ENCODE results near the gene SMURF1.
"Not testable (repeated sequence)": the region's sequence is repeated elsewhere in the genome, so short reads cannot be mapped to it uniquely, and the experiment has no call there.

The SMURF1 gene

DNA sequence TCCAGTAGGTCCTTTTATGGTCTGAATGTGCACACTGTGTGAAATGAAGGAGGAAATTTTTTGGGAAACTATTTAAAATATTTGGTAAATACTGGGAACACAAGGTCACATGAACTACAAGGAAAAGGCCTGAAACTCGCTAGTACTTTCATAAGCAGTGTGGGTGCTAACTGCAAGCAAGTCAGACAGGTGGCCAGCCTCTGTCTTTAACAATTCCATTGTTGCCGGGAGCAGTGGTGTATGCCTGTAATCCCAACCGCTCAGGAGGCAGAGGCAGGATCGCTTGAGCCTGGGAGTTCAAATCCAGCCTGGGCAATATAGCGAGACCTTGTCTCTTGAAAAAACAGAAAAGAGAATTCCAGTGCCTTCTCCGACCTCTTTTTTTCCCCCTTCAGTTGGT, 37.5 kb downstream of the SMURF1 start:
- no peak overlapping the region for H3K4ac ChIP-seq (ENCODE audit: low read length)
- no peak overlapping the region for H3K4me2 ChIP-seq (ENCODE audit: insufficient read depth, low read length, poor library complexity, severe bottlenecking)
- H3K79me1 ChIP-seq (ENCODE audit: low read depth, low read length) = peaks cover 9% of the 10 kb centered on the region
- no peak overlapping the region for H3K23ac ChIP-seq (ENCODE audit: low read depth, low read length, poor library complexity)
- no peak overlapping the region for H2AK5ac ChIP-seq (ENCODE audit: low read depth, low read length)
- H2BK12ac ChIP-seq (ENCODE audit: low read length) = no peak overlapping the region
- no peak overlapping the region for H3K27ac ChIP-seq (replicated peaks; ENCODE audit: low read length)
- no peak overlapping the region for H3K4me3 ChIP-seq (ENCODE audit: low read length in 2 of 2)
- no peak overlapping the region for H4K91ac ChIP-seq (ENCODE audit: low read depth, low read length, poor library complexity)
- H2BK15ac ChIP-seq (ENCODE audit: low read length) = no peak overlapping the region
- H3K9me3 ChIP-seq (replicated peaks in 1 of 2; ENCODE audit: control insufficient read depth in 2 of 2, insufficient read depth in 1 of 2, low read depth in 1 of 2, low read length in 2 of 2) = no peaks in the 10 kb centered on the region
- no peak overlapping the region for H2BK5ac ChIP-seq (ENCODE audit: low read length)
- H3K14ac ChIP-seq (ENCODE audit: low read length) = no peak overlapping the region
- H3K9ac ChIP-seq (ENCODE audit: low read depth, low read length, poor library complexity) = no peak overlapping the region
- peaks cover 4 to 14% of the 10 kb centered on the region in 2 donors for H3K4me1 ChIP-seq (ENCODE audit: control insufficient read depth in 2 of 2, insufficient read depth in 1 of 2, low read depth in 1 of 2, low read length in 2 of 2)
- DNase-seq (ENCODE audit: low spot score) = no peak
- H3K27me3 ChIP-seq (ENCODE audit: control insufficient read depth in 3 of 3, insufficient read depth in 3 of 3, low read depth in 1 of 3, low read length in 3 of 3) = no peaks in the 10 kb centered on the region
- no CpG with 5 or more reads among the region's 6 CpGs for WGBS, 2 donors (ENCODE audit: extremely low coverage in 2 of 2, insufficient read length in 2 of 2, insufficient replicate concordance in 1 of 2)
- H4K8ac ChIP-seq (ENCODE audit: low read depth, low read length) = no peak overlapping the region
- H2BK120ac ChIP-seq (ENCODE audit: low read depth, low read length) = no peak overlapping the region
- H3K36me3 ChIP-seq (replicated peaks in 1 of 2; ENCODE audit: control insufficient read depth in 2 of 2, insufficient read depth in 2 of 2, low read length in 2 of 2) = no peaks in the 10 kb centered on the region
- no peak overlapping the region for H3K18ac ChIP-seq (ENCODE audit: low read length)
- H2AFZ ChIP-seq (ENCODE audit: low read length) = no peak overlapping the region

DNA sequence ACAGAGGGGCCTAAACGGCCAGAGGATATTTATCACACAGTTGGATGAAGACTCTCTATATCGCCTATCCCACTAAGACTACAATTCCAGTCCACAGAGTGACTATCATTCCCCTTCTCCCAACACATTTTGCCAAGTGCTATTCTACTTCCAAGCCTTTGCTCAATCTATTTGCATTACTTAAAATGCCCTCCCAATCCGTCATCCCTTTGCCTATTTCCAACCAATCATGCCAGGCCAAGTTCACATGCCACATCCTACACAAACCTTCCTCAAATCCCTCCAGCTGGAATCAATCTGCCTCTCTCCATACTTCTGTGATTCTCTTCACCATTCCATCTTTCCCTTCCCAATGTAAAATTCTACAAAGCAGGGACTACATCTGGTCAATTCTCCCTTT, 38.2 kb downstream of the SMURF1 start:
- no peak overlapping the region for H3K4me3 ChIP-seq (ENCODE audit: low read length in 2 of 2)
- H3K27ac ChIP-seq (replicated peaks; ENCODE audit: low read length) = no peak overlapping the region
- no peak overlapping the region for H3K4ac ChIP-seq (ENCODE audit: low read length)
- DNase-seq (ENCODE audit: low spot score) = no peak
- H4K91ac ChIP-seq (ENCODE audit: low read depth, low read length, poor library complexity) = no peak overlapping the region
- H3K9me3 ChIP-seq (replicated peaks in 1 of 2; ENCODE audit: control insufficient read depth in 2 of 2, insufficient read depth in 1 of 2, low read depth in 1 of 2, low read length in 2 of 2) = peaks cover 0 to 3% of the 10 kb centered on the region in 2 donors
- WGBS, 2 donors (ENCODE audit: extremely low coverage in 2 of 2, insufficient read length in 2 of 2, insufficient replicate concordance in 1 of 2) = no CpG with 5 or more reads among the region's 3 CpGs
- no peak overlapping the region for H2BK15ac ChIP-seq (ENCODE audit: low read length)
- no peaks in the 10 kb centered on the region for H3K36me3 ChIP-seq (replicated peaks in 1 of 2; ENCODE audit: control insufficient read depth in 2 of 2, insufficient read depth in 2 of 2, low read length in 2 of 2)
- H4K8ac ChIP-seq (ENCODE audit: low read depth, low read length) = no peak overlapping the region
- no peak overlapping the region for H3K23ac ChIP-seq (ENCODE audit: low read depth, low read length, poor library complexity)
- H3K18ac ChIP-seq (ENCODE audit: low read length) = no peak overlapping the region
- H2BK120ac ChIP-seq (ENCODE audit: low read depth, low read length) = no peak overlapping the region
- H3K14ac ChIP-seq (ENCODE audit: low read length) = no peak overlapping the region
- peaks cover 9% of the 10 kb centered on the region for H3K79me1 ChIP-seq (ENCODE audit: low read depth, low read length)
- peaks cover 4 to 14% of the 10 kb centered on the region in 2 donors for H3K4me1 ChIP-seq (ENCODE audit: control insufficient read depth in 2 of 2, insufficient read depth in 1 of 2, low read depth in 1 of 2, low read length in 2 of 2)
- no peak overlapping the region for H3K9ac ChIP-seq (ENCODE audit: low read depth, low read length, poor library complexity)
- H3K4me2 ChIP-seq (ENCODE audit: insufficient read depth, low read length, poor library complexity, severe bottlenecking) = no peak overlapping the region
- H2BK12ac ChIP-seq (ENCODE audit: low read length) = no peak overlapping the region
- no peak overlapping the region for H2AK5ac ChIP-seq (ENCODE audit: low read depth, low read length)
- no peak overlapping the region for H2AFZ ChIP-seq (ENCODE audit: low read length)
- H2BK5ac ChIP-seq (ENCODE audit: low read length) = no peak overlapping the region
- H3K27me3 ChIP-seq (ENCODE audit: control insufficient read depth in 3 of 3, insufficient read depth in 3 of 3, low read depth in 1 of 3, low read length in 3 of 3) = no peaks in the 10 kb centered on the region

DNA sequence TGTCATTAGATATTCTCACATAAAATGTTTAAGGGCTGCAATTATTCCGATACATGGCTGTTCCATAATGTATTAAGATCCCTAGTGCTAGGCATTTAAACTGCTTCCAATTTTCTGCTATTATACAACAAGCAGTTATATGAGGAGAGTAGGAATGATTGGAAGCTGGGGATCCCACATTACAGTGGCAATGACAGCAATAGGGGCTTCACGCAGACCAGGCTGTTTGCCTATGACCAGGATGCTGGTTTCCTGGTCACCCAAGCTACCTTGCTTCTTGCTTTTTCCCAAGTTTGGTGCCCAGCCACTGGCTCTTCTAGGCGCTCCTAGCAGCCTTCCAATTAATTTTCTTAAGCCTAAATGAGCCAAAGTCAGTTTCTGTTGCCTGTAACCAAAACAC, 39.3 kb downstream of the SMURF1 start:
- Histone ChIP-seq H4K91ac (ENCODE audit: low read depth, low read length, poor library complexity) (no peak overlapping the region), H2AK5ac (ENCODE audit: low read depth, low read length) (no peak overlapping the region), H3K4me1 (ENCODE audit: control insufficient read depth in 2 of 2, insufficient read depth in 1 of 2, low read depth in 1 of 2, low read length in 2 of 2) (peaks cover 4 to 14% of the 10 kb centered on the region in 2 donors), H2BK5ac (ENCODE audit: low read length) (no peak overlapping the region), H2BK15ac (ENCODE audit: low read length) (no peak overlapping the region), H3K79me1 (ENCODE audit: low read depth, low read length) (peaks cover 9% of the 10 kb centered on the region), H3K36me3 (replicated peaks in 1 of 2; ENCODE audit: control insufficient read depth in 2 of 2, insufficient read depth in 2 of 2, low read length in 2 of 2) (no peaks in the 10 kb centered on the region), H2AFZ (ENCODE audit: low read length) (no peak overlapping the region), H4K8ac (ENCODE audit: low read depth, low read length) (no peak overlapping the region), H3K4me3 (ENCODE audit: low read length in 2 of 2) (no peak overlapping the region), H3K14ac (ENCODE audit: low read length) (no peak overlapping the region), H3K9ac (ENCODE audit: low read depth, low read length, poor library complexity) (no peak overlapping the region), H3K27me3 (ENCODE audit: control insufficient read depth in 3 of 3, insufficient read depth in 3 of 3, low read depth in 1 of 3, low read length in 3 of 3) (no peaks in the 10 kb centered on the region), H3K4me2 (ENCODE audit: insufficient read depth, low read length, poor library complexity, severe bottlenecking) (no peak overlapping the region), H3K4ac (ENCODE audit: low read length) (no peak overlapping the region), H3K23ac (ENCODE audit: low read depth, low read length, poor library complexity) (no peak overlapping the region), H3K9me3 (replicated peaks in 1 of 2; ENCODE audit: control insufficient read depth in 2 of 2, insufficient read depth in 1 of 2, low read depth in 1 of 2, low read length in 2 of 2) (peaks cover 0 to 9% of the 10 kb centered on the region in 2 donors), H2BK12ac (ENCODE audit: low read length) (no peak overlapping the region), H2BK120ac (ENCODE audit: low read depth, low read length) (no peak overlapping the region), H3K18ac (ENCODE audit: low read length) (no peak overlapping the region), H3K27ac (replicated peaks; ENCODE audit: low read length) (no peak overlapping the region)
- no CpG with 5 or more reads among the region's 3 CpGs for WGBS, 2 donors (ENCODE audit: extremely low coverage in 2 of 2, insufficient read length in 2 of 2, insufficient replicate concordance in 1 of 2)
- no peak for DNase-seq (ENCODE audit: low spot score)

DNA sequence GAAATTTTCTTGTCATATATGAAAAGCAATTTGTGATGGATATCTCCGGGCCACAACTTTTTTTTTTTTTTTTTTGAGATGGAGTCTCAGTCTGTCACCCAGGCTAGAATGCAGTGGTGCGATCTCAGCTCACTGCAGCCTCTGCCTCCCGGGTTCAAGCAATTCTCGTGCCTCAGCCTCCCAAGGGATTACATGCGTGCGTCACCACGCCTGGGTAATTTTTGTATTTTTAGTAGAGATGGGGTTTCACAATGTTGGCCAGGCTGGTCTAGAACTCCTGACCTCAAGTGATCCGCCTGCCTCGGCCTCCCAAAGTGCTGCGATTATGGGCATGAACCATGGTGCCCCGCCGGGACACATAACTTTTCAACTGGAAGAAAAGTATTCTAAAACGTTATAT, 40.1 kb downstream of the SMURF1 start:
- not testable (repeated sequence) for H2BK15ac ChIP-seq (ENCODE audit: low read length); H3K4me3 ChIP-seq (ENCODE audit: low read length in 2 of 2); H3K27ac ChIP-seq (replicated peaks; ENCODE audit: low read length)

More for the DNA sequence above, 40.1 kb downstream of the SMURF1 start:
- Histone ChIP-seq H3K4me1 (ENCODE audit: control insufficient read depth in 2 of 2, insufficient read depth in 1 of 2, low read depth in 1 of 2, low read length in 2 of 2) (peaks cover 6 to 12% of the 10 kb centered on the region in 2 donors), H3K9me3 (replicated peaks in 1 of 2; ENCODE audit: control insufficient read depth in 2 of 2, insufficient read depth in 1 of 2, low read depth in 1 of 2, low read length in 2 of 2) (peaks cover 0 to 14% of the 10 kb centered on the region in 2 donors)
- H3K79me1 ChIP-seq (ENCODE audit: low read depth, low read length); H2BK120ac ChIP-seq (ENCODE audit: low read depth, low read length); DNase-seq (ENCODE audit: low spot score); H4K8ac ChIP-seq (ENCODE audit: low read depth, low read length); H2AFZ ChIP-seq (ENCODE audit: low read length); H3K9ac ChIP-seq (ENCODE audit: low read depth, low read length, poor library complexity); H2BK5ac ChIP-seq (ENCODE audit: low read length); H3K36me3 ChIP-seq (replicated peaks in 1 of 2; ENCODE audit: control insufficient read depth in 2 of 2, insufficient read depth in 2 of 2, low read length in 2 of 2); H3K14ac ChIP-seq (ENCODE audit: low read length); H3K4me2 ChIP-seq (ENCODE audit: insufficient read depth, low read length, poor library complexity, severe bottlenecking); H3K4ac ChIP-seq (ENCODE audit: low read length); H3K18ac ChIP-seq (ENCODE audit: low read length); H2BK12ac ChIP-seq (ENCODE audit: low read length); H2AK5ac ChIP-seq (ENCODE audit: low read depth, low read length); H3K23ac ChIP-seq (ENCODE audit: low read depth, low read length, poor library complexity); H4K91ac ChIP-seq (ENCODE audit: low read depth, low read length, poor library complexity); H3K27me3 ChIP-seq (ENCODE audit: control insufficient read depth in 3 of 3, insufficient read depth in 3 of 3, low read depth in 1 of 3, low read length in 3 of 3): not testable (repeated sequence)
- no CpG with 5 or more reads among the region's 13 CpGs for WGBS, 2 donors (ENCODE audit: extremely low coverage in 2 of 2, insufficient read length in 2 of 2, insufficient replicate concordance in 1 of 2)
